B cell (primary cell): ENCODE data around the gene SLC25A10.

Experiments used
- CTCF ChIP-seq: fragments of 200-600 bp; IDR thresholded peaks from one replicate; pipeline ENCODE4 v1.8.0; 2022; ENCODE audit warnings: antibody characterized with exemption, mild to moderate bottlenecking
- EZH2 ChIP-seq: IDR thresholded peaks from 2 replicates; pipeline ENCODE4 v1.6.1; 2012; ENCODE audit warnings: borderline replicate concordance, low read depth, mild to moderate bottlenecking, moderate library complexity, low read length; ENCODE audit not compliant: insufficient read depth, poor library complexity, severe bottlenecking

GRCh38 chr17:81690549-81690948 lies 21.5 kb upstream of the SLC25A10 start:
- TF ChIP-seq CTCF (no peak), EZH2 (no peak)
